Heart left ventricle (tissue), 16 donors: Measurements from ENCODE around the gene MED25. TPM values are rescaled to one million over a fixed set of nuclear protein-coding genes. Genes with fewer than 3 reads are reported as not detected.
A peak's percentile ranks its signal among the peaks of the same experiment; 100 is the strongest.

ENCODE experiments used
- ATAC-seq, 4 donors: fragments of 200-7000 bp; cut with Tn5 transposase; one replicate each; pipeline ENCODE4 v1.9.1; 2020 to 2022; ENCODE audit warnings: moderate library complexity in 4 of 4, mild to moderate bottlenecking in 3 of 4, moderate number of reproducible peaks in 1 of 4
- DNase-seq, 5 donors: peaks; one replicate each; pipeline ENCODE4 v3.0.0-alpha.2; 2020
- H3K27ac ChIP-seq, 12 donors: fragments of 200-600 bp; sonication (generic) in 4 of 12; one replicate each; pipeline versions ENCODE4 v1.5.0 to v1.8.0; 2016 to 2022; ENCODE audit warnings: mild to moderate bottlenecking in 2 of 12
- H3K27me3 ChIP-seq, 9 donors: fragments of 200-600 bp; sonication (generic) in 2 of 9; one replicate each; pipeline versions ENCODE4 v1.5.1 to v1.8.0; 2016 to 2022; ENCODE audit warnings: mild to moderate bottlenecking in 3 of 9
- H3K36me3 ChIP-seq, 9 donors: fragments of 200-600 bp; sonication (generic) in 2 of 9; one replicate each; pipeline versions ENCODE4 v1.5.0 to v1.8.0; 2018 to 2022; ENCODE audit warnings: mild to moderate bottlenecking in 2 of 9
- H3K4me1 ChIP-seq, 12 donors: fragments of 200-600 bp; sonication (generic) in 4 of 12; one replicate each; pipeline versions ENCODE4 v1.5.0 to v1.8.0; 2016 to 2022; ENCODE audit warnings: mild to moderate bottlenecking in 3 of 12
- H3K4me3 ChIP-seq, 12 donors: fragments of 200-600 bp; sonication (generic) in 4 of 12; one replicate each; pipeline versions ENCODE4 v1.5.0 to v1.8.0; 2017 to 2022; ENCODE audit warnings: mild to moderate bottlenecking in 9 of 12, moderate library complexity in 4 of 12
- H3K9me3 ChIP-seq, 12 donors: fragments of 200-600 bp; sonication (generic) in 4 of 12; one replicate each; pipeline versions ENCODE4 v1.5.0 to v1.8.0; 2016 to 2022; ENCODE audit warnings: mild to moderate bottlenecking in 1 of 12
- CTCF ChIP-seq, 12 donors: fragments of 200-600 bp; sonication (generic) in 4 of 12; IDR thresholded peaks; one replicate each; pipeline versions ENCODE4 v1.5.0 to v1.8.0; 2018 to 2022; ENCODE audit warnings: antibody characterized with exemption in 12 of 12, mild to moderate bottlenecking in 5 of 12
- POLR2A ChIP-seq, 2 donors: fragments of 450-650 bp; IDR thresholded peaks; one replicate each; pipeline ENCODE4 v1.6.1; 2017; ENCODE audit warnings: antibody characterized with exemption in 2 of 2, mild to moderate bottlenecking in 2 of 2, moderate library complexity in 2 of 2
- WGBS, 4 donors: extraction: QIAGEN DNeasy Blood & Tissue Kit in 2 of 4; methylation state at CpG; one replicate each; pipeline versions ENCODE4 v1.1.5 to v1.1.7; 2013 to 2018; 5-methylcytosine and 5-hydroxymethylcytosine counted together
- intact Hi-C, 10 donors: fragments of 100-400 bp; cut with DNase I; formaldehyde crosslinking; loops; one replicate each; pipeline versions ENCODE4 v1.11.1 to v1.14.2; 2022
- polyA plus RNA-seq, 2 donors: library from polyadenylated mRNA; stranded (reverse); fragments of 200-250 nt; gene quantifications; one replicate each; pipeline ENCODE4 v1.2.3, GENCODE V29; 2013
- total RNA-seq, 9 donors: library from RNA; depleted of rRNA in 2 of 9; stranded (reverse); fragments of >200 nt in 2 of 9; fragmentation: NEBNext Ultra II Directional in 3 of 9; extraction: Animal tissue kit (Norgen Biotek cat#: 25700) in 3 of 9; gene quantifications; one replicate each; pipeline versions ENCODE4 v1.1.0 to v1.2.4, GENCODE V29; 2016 to 2023
- donor health status: ischemic (EF 13 %, LVEDD 7.1; RV severe dilation, severe dysfunction).
- donor health status: healthy with polysubstance abuse.
- donor health status: DM: no; HTN: yes; CAD: no.
- donor health status: DM: no; HTN: no; CAD: no.
- donor health status: ischemic (EF 25% LVEDD 6.9; RV normal size, moderate dysfunction).
- donor health status: ischemic (EF 25% LVEDD 5.7; RV mildly dilated, moderate dysfunction).
- donor health status: healthy.
- donor health status: DM: yes; HTN: yes; CAD: no.
- donor health status: ischemic (EF 35%, LVEDD 5.7; RV mildly dilated, moderate dysfunction).
- donor health status: nonischemic (EF 11% LVEDD 7.7; RV severe dilation, severe dysfunction).
- donor health status: DM: yes; HTN: yes; CAD: no.
- donor health status: PGD.
- donor health status: ischemic (EF 29% LVEDD 5.4; RV normal size, mild dysfunction).
- donor health status: nonischemic (EF 23%, LVEDD 6.1; RV moderate dilation, normal function).

MED25 gene
- total and polyA plus RNA-seq, 11 donors: 44.1 to 119 (median 54.7) TPM

GRCh38 chr19:49835562-49835961 lies 17.5 kb downstream of the MED25 start:
- Histone ChIP-seq H3K9me3 (no peaks in the 10 kb centered on the region), H3K4me3 (no peak overlapping the region), H3K4me1 (peaks cover 0 to 16% (median 0%) of the 10 kb centered on the region in 12 donors), H3K36me3 (peaks cover 4 to 97% (median 90%) of the 10 kb centered on the region in 9 donors), H3K27ac (no peak overlapping the region), H3K27me3 (no peaks in the 10 kb centered on the region)
- 95 to 97% (median 97%) methylated on average over 11 to 12 of the region's 12 CpGs for WGBS, 4 donors
- no peak for ATAC-seq
- intact Hi-C loops: no loop called here
- no peak for DNase-seq
- TF ChIP-seq CTCF (IDR thresholded peaks at IDR 0.05) (no peak), POLR2A (IDR thresholded peaks at IDR 0.05) (no peak)

- DNase-seq (no peak), ATAC-seq (no peak)
- Histone ChIP-seq H3K4me3 (no peak overlapping the region), H3K27me3 (no peaks in the 10 kb centered on the region), H3K27ac (no peak overlapping the region), H3K4me1 (peaks cover 0 to 16% (median 0%) of the 10 kb centered on the region in 12 donors), H3K36me3 (peaks cover 4 to 97% (median 87%) of the 10 kb centered on the region in 9 donors), H3K9me3 (no peaks in the 10 kb centered on the region)
- intact Hi-C loops: no loop called here
- WGBS, 4 donors: 93 to 98% (median 95%) methylated on average over 18 to 20 of the region's 20 CpGs
- TF ChIP-seq CTCF (IDR thresholded peaks at IDR 0.05): no peak
- no peak for TF ChIP-seq POLR2A (IDR thresholded peaks at IDR 0.05)
Observed at GRCh38 chr19:49836176-49837008, 18.3 kb downstream of the MED25 start.

GRCh38 chr19:49837009-49837310 lies 18.9 kb downstream of the MED25 start:
- WGBS, 4 donors: 70 to 88% (median 83%) methylated on average over 5 of the region's 5 CpGs
- H3K36me3 ChIP-seq: peaks cover 4 to 91% (median 81%) of the 10 kb centered on the region in 9 donors
- no peak overlapping the region for H3K27ac ChIP-seq
- TF ChIP-seq POLR2A (IDR thresholded peaks at IDR 0.05) (no peak), CTCF (IDR thresholded peaks at IDR 0.05) (no peak)
- DNase-seq: no peak
- H3K4me1 ChIP-seq: peaks cover 0 to 13% (median 0%) of the 10 kb centered on the region in 12 donors
- no peak for ATAC-seq
- no peak overlapping the region for H3K4me3 ChIP-seq
- intact Hi-C loops: no loop called here
- no peaks in the 10 kb centered on the region for H3K9me3 ChIP-seq
- H3K27me3 ChIP-seq: no peaks in the 10 kb centered on the region

GRCh38 chr19:49837425-49837824 lies 19.3 kb downstream of the MED25 start:
- H3K36me3 ChIP-seq: peaks cover 4 to 86% (median 76%) of the 10 kb centered on the region in 9 donors
- no peak for DNase-seq

More at GRCh38 chr19:49837425-49837824, 19.3 kb downstream of the MED25 start:
- Histone ChIP-seq H3K27me3 (no peaks in the 10 kb centered on the region), H3K9me3 (no peaks in the 10 kb centered on the region), H3K4me1 (peaks cover 0 to 8% (median 0%) of the 10 kb centered on the region in 12 donors), H3K27ac (no peak overlapping the region), H3K4me3 (no peak overlapping the region)
- intact Hi-C loops: no loop called here
- WGBS, 4 donors: 94 to 97% (median 96%) methylated on average over 9 of the region's 9 CpGs
- peak in 1 of 4 donors; percentile 6 for ATAC-seq
- TF ChIP-seq POLR2A (IDR thresholded peaks at IDR 0.05) (no peak), CTCF (IDR thresholded peaks at IDR 0.05) (no peak)
